HL-60/S4 treated with retinoic acid at 250 ng/mL for 4 days and 3 days (cell line): Measurements from ENCODE around the gene CD82.

Source experiments
- in situ Hi-C: fragments of 300-500 bp; cut with MboI; formaldehyde crosslinking; loops from 2 replicates; pipeline ENCODE4 v1.7.0; 2022; ENCODE audit warnings: low sequenced_read_pairs

CD82 gene, protein sequence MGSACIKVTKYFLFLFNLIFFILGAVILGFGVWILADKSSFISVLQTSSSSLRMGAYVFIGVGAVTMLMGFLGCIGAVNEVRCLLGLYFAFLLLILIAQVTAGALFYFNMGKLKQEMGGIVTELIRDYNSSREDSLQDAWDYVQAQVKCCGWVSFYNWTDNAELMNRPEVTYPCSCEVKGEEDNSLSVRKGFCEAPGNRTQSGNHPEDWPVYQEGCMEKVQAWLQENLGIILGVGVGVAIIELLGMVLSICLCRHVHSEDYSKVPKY

DNA sequence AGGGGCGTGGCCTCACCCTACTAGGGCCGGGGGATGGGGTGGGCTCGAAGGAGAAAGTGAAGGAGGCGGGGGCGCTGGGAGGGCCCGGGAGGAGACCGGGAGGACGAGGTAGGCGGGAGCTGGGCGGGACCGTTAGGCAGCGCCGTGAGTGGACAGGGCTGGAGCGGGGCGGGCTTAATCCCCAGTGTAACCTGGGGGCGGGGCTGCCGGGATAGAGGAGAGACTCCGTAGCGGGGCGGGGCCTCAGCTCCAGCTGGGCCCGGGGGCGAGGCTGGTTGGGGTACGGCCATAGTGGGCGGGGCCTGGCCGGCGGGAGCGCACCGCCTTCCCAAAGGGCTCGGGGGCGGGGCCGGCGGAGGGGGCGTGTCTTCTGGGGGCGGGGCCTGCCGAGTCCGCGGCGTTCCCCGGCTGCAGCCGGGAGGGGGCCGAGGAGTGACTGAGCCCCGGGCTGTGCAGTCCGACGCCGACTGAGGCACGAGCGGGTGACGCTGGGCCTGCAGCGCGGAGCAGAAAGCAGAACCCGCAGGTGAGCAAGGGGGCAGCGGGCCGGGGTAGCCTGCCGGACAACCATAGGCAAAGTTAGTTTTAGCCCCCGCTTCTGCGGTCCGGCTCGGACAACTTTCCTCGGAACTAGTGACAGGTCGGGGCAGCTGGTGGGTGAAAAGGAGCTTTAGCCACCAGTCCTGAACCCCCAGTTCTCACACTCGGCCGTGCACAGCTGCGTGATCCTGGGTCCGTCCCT is at the start of gene CD82:
Gene CD82, plus strand, starts transcription at position 453 of the 742 bp plus-strand sequence. CDS start 29,000 bp downstream, outside the sequence.
- in situ Hi-C loops: loop anchor here (25.0 kb wide), 1 partner anchor 522 kb away; no protein-coding TSS in a partner anchor

- in situ Hi-C loops: no loop called here
These were observed 48.6 kb upstream of the CD82 start for GRCh38 chr11:44516688-44517507.

DNA sequence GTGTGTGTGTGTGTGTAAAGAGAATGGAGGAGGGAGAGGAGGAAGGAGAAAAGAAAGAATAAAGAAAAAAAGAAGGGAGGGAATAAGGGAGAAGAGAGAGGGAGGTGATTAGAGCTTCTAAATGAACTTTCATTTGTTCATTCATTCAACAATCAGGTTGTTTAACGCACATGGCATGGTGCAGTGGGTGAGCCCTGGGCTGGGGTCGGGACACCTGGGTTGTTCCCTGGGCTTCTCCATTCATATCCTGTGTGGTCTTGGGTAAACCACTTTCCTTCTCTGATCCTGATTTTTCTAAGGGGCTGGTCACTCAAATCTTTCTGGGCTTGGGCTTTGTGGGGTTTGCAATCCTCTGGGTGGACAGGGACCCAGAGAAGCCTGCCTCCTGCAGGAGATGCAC is 47.9 kb upstream of the CD82 start:
- in situ Hi-C loops: no loop called here

- in situ Hi-C loops: no loop called here
These were observed 46.4 kb upstream of the CD82 start for GRCh38 chr11:44518968-44519550.

DNA sequence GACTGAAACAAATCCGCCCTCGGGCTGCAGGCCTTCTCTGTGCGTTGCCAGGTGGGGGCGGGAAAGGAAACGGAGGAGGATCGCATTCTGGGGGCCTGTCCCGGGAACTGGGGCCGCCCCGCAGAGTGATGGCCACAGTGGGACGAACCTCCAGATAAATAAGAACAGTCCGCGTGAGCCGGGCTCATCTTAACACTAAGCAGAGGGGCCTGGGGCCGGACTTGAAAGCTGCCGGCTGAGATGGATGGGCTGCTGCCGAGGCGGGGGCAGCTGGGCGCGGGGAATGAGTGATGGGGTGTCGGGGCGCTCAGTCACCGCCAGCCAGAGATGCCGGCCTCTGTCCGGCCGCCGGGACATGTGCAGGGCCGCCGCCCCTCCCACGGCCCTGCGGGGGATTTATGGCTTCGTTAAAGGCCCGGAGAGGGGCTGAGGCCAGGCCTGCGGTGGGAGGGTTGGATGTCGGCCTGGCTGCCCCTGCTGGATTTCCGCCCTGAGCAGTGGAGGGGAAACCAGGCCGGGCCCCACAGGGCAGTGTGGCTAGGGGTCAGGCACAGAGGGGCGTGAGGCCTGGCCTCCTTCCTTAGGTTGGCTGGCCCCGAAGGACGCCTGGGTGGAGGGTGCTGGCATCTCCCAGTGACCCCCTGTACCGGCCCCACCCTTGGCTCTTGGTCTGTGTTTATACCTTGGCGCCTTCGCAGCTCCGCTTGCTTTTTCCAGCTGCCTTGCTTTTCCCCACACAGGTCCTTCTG is 45.3 kb upstream of the CD82 start:
- in situ Hi-C loops: no loop called here

- in situ Hi-C loops: no loop called here
These were observed 44.3 kb upstream of the CD82 start for GRCh38 chr11:44521148-44521547.

- in situ Hi-C loops: no loop called here
These were observed 43.2 kb upstream of the CD82 start for GRCh38 chr11:44522294-44522693.

DNA sequence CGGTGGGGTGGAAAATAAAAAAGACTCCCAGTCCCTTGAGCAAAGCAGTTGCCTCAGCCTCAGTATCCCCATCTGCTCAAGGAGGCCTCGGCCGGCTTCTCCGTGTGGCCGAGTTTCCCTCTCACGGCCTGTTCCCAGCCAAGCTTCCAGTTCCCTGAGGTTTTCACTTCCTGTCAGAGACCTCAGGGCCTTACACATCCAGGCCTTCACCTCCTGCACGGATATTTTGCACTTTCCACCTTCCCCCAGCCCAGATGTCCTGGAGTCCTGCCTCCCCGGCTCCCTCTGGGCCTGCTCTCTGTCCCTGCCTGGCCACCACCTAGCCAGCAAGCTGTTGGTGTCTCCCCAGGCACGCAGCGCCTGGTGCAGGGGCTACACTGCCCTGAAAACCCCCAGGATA is 41.1 kb upstream of the CD82 start:
- in situ Hi-C loops: no loop called here

DNA sequence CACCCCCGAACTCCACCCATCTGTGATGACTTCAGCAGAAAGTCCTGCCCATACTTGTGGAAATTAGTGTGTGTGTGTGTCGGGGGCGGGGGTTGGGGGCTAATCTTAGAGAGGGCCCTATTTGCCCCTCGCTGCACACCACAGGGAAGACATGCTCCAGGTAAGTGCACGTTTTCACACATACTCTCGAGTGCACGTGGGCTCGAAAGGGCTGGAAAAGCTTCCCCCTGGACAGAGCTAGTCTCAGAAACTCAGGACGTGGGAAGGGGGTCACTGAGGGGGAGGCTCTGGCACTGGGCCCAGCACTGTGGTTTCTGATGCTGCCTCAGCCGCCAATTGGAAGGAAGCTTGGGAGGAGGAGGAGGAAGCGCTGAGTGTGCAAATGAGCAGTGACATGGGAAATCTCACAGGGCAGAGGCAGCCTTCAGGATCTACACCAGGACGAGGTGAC is 40.7 kb upstream of the CD82 start:
- in situ Hi-C loops: loop anchor here (25.0 kb wide), 1 partner anchor 412 kb away; no protein-coding TSS in a partner anchor

- in situ Hi-C loops: loop anchor here (25.0 kb wide), 1 partner anchor 413 kb away; no protein-coding TSS in a partner anchor
These were observed 39.8 kb upstream of the CD82 start for GRCh38 chr11:44525473-44526252.

GRCh38 chr11:44526438-44526837 is 39.0 kb upstream of the CD82 start:
- in situ Hi-C loops: loop anchor here (25.0 kb wide), 1 partner anchor 414 kb away; no protein-coding TSS in a partner anchor

DNA sequence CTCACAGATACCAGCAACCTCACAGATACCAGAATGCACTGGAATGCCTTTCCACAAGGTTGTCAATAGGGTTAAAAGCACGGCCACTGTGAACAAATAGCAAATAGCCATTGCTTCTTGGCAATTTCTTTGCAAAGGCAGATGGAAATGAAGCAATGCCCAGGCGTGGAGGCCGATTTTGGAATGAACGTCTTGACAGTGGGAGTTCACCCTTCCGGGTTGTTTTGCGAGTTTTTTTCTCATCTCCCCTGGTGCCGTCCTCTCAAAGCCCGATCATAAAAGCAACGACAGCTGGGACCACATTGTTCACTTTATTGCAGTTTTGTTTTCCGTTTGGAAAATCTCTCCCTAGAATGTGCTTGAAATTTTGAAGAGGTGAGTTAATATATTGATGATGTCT is 38.0 kb upstream of the CD82 start:
- in situ Hi-C loops: loop anchor here (25.0 kb wide), 1 partner anchor 415 kb away; no protein-coding TSS in a partner anchor

GRCh38 chr11:44528103-44528502 is 37.4 kb upstream of the CD82 start:
- in situ Hi-C loops: loop anchor here (25.0 kb wide), 1 partner anchor 416 kb away; no protein-coding TSS in a partner anchor

DNA sequence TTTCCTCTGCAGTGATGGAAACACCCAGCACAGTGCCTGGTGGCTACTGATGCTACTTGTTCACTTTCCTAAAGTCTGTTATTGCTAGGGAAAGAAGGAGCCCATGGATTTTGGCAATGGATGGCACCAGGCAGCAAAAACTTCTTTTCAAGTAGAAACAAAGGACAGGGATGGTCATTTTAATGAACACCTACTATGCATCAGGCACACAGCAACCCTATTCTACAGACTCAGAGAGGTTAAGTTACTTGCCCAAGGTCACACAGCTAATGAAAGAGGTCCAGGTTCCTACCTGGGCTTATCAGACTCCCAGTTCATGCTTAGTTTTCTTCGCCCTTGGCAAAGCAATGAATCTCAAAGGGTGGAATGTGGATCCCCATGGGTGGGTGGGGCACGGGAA is 36.9 kb upstream of the CD82 start:
- in situ Hi-C loops: loop anchor here (25.0 kb wide), 1 partner anchor 416 kb away; no protein-coding TSS in a partner anchor

GRCh38 chr11:44529895-44530412 is 35.5 kb upstream of the CD82 start:
- in situ Hi-C loops: loop anchor here (25.0 kb wide), 1 partner anchor 418 kb away; no protein-coding TSS in a partner anchor

DNA sequence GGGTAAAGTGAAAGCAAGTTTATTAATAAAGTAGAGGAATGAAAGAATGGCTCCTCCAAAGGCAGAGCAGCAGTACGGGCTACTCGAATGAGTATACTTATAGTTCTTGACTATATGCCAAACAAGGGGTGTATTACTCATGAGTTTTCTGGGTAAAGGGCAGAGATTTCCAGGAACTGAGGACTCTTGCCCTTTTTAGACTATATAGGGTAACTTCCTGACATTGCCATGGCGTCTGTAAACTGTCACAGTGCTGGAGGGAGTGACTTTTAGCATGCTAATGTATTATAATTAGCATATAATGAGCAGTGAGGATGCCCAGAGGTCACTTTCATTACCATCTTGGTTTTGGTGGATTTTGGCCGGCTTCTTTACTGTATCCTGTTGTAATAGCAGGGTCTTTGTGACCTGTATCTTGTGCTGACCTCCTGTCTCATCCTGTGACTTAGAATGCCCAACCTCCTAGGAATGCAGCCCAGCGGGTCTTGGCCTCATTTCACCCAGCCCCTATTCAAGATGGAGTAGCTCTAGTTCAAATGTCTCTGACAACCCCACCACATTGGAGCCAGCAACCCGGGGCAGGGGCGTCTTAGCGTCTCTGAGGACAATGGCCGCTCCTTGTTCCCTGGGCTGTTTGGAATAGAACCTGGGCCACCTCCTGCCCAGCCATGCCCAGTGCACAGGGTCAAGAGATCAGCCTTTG is 34.9 kb upstream of the CD82 start:
- in situ Hi-C loops: loop anchor here (25.0 kb wide), 1 partner anchor 418 kb away; no protein-coding TSS in a partner anchor

DNA sequence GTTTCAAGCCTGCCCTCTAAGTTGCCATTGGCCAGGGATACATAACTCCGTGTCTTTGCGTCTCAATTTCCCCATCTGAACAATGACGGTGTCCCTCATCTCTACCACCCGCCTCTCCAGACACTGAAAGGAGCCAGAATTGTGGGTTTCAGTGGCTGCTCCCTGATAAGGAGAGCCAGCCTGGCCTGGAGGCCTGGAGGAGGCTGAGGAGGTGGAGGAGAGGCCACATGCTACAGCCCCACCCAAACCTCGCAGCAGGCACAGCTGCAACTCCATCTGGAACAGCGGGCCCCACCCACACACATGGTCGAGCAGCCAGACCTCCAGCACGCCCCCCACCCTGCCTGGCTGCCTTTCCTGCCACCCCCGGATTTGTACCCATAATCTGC is 34.4 kb upstream of the CD82 start:
- in situ Hi-C loops: loop anchor here (25.0 kb wide), 1 partner anchor 419 kb away; no protein-coding TSS in a partner anchor

- in situ Hi-C loops: loop anchor here (25.0 kb wide), 1 partner anchor 419 kb away; no protein-coding TSS in a partner anchor
These were observed 33.8 kb upstream of the CD82 start for GRCh38 chr11:44531636-44532035.
